ENCODE results near the gene PLPP3. TPM values are rescaled to one million over a fixed set of nuclear protein-coding genes. Genes with fewer than 3 reads are reported as not detected.

Gene PLPP3
- total RNA-seq, 1 experiment from 2014 or later = 8.2 TPM

- no peaks in the 10 kb centered on the region for H3K4me1 ChIP-seq (ENCODE audit: control insufficient read depth, insufficient read depth, low read length)
- 0 out of 2 replicates have a peak, but pooled peaks cover 4% of the 10 kb centered on the region for H3K27me3 ChIP-seq (ENCODE audit: control insufficient read depth, insufficient read depth, low read length)
- no peaks in the 10 kb centered on the region for H3K36me3 ChIP-seq (ENCODE audit: control insufficient read depth, insufficient read depth, low read length)
- TF ChIP-seq REST (IDR thresholded peaks at IDR 0.05; ENCODE audit: insufficient read depth in 1 of 2, low read depth in 2 of 2, low read length in 1 of 2) = no peak
- no peak for TF ChIP-seq POLR2AphosphoS5 (IDR thresholded peaks at IDR 0.05; ENCODE audit: low read depth, low read length)
- TF ChIP-seq CTCF (IDR thresholded peaks at IDR 0.05) = no peak
- no peak for TF ChIP-seq SIN3A (IDR thresholded peaks at IDR 0.05; ENCODE audit: borderline replicate concordance, insufficient read depth, low read depth, low read length)
- no peak for TF ChIP-seq TCF7L2 (IDR thresholded peaks at IDR 0.05; ENCODE audit: low read depth, low read length)
- DNase-seq (ENCODE audit: low read depth, low spot score) = no peak
- in situ Hi-C loops (cut with HindIII; ENCODE audit: low pct_unique_long_range_greater_than_20kb, low sequenced_read_pairs) (no loop called here), intact Hi-C loops (cut with micrococcal nuclease; ENCODE audit: unreplicated experiment) (no loop called here)
- H3K4me3 ChIP-seq (ENCODE audit: low read depth in 2 of 2, low read length in 2 of 2) = no peak overlapping the region
- CTCF ChIA-PET = no interaction called here
- H3K9me3 ChIP-seq (ENCODE audit: control insufficient read depth, insufficient read depth, low read depth, low read length) = no peaks in the 10 kb centered on the region
- BruUV-seq (replicated peaks) = no TSS peak
- POLR2A ChIA-PET = no interaction called here
- H3K27ac ChIP-seq (ENCODE audit: low read length) = no peak overlapping the region
- no peak for ATAC-seq
Observed at GRCh38 chr1:56478734-56479133, 100.6 kb downstream of the PLPP3 start.

- ATAC-seq (peak; percentile 77), DNase-seq (ENCODE audit: low read depth, low spot score) (no peak)
- intact Hi-C loops (cut with micrococcal nuclease; ENCODE audit: unreplicated experiment) = no loop called here
- Histone ChIP-seq H3K36me3 (ENCODE audit: control insufficient read depth, insufficient read depth, low read length) (no peaks in the 10 kb centered on the region), H3K27ac (ENCODE audit: low read length) (no peak overlapping the region), H3K4me1 (ENCODE audit: control insufficient read depth, insufficient read depth, low read length) (no peaks in the 10 kb centered on the region), H3K27me3 (ENCODE audit: control insufficient read depth, insufficient read depth, low read length) (0 out of 2 replicates have a peak, but pooled peaks cover 4% of the 10 kb centered on the region), H3K4me3 (ENCODE audit: low read depth in 2 of 2, low read length in 2 of 2) (peak overlapping the region; percentile 39 to 52), H3K9me3 (ENCODE audit: control insufficient read depth, insufficient read depth, low read depth, low read length) (no peaks in the 10 kb centered on the region)
- CTCF ChIA-PET = no interaction called here
- BruUV-seq (replicated peaks) = no TSS peak
- POLR2A ChIA-PET = no interaction called here
- in situ Hi-C loops (cut with HindIII; ENCODE audit: low pct_unique_long_range_greater_than_20kb, low sequenced_read_pairs) = no loop called here
- TF ChIP-seq TCF7L2 (IDR thresholded peaks at IDR 0.05; ENCODE audit: low read depth, low read length) (no peak), CTCF (IDR thresholded peaks at IDR 0.05) (no peak), REST (IDR thresholded peaks at IDR 0.05; ENCODE audit: insufficient read depth in 1 of 2, low read depth in 2 of 2, low read length in 1 of 2) (no peak), SIN3A (IDR thresholded peaks at IDR 0.05; ENCODE audit: borderline replicate concordance, insufficient read depth, low read depth, low read length) (no peak)
Observed at GRCh38 chr1:56477164-56478111, 101.9 kb downstream of the PLPP3 start.
